ENCODE results near the gene CPVL. TPM values are rescaled to one million over a fixed set of nuclear protein-coding genes. Genes with fewer than 3 reads are reported as not detected.

The CPVL gene
- total RNA-seq, 4 donors from 2014 or later: 8.0 to 28.5 (median 11.3) TPM

- WGBS: 97% methylated on average over 6 of the region's 6 CpGs
- TF ChIP-seq, protein P1, sequence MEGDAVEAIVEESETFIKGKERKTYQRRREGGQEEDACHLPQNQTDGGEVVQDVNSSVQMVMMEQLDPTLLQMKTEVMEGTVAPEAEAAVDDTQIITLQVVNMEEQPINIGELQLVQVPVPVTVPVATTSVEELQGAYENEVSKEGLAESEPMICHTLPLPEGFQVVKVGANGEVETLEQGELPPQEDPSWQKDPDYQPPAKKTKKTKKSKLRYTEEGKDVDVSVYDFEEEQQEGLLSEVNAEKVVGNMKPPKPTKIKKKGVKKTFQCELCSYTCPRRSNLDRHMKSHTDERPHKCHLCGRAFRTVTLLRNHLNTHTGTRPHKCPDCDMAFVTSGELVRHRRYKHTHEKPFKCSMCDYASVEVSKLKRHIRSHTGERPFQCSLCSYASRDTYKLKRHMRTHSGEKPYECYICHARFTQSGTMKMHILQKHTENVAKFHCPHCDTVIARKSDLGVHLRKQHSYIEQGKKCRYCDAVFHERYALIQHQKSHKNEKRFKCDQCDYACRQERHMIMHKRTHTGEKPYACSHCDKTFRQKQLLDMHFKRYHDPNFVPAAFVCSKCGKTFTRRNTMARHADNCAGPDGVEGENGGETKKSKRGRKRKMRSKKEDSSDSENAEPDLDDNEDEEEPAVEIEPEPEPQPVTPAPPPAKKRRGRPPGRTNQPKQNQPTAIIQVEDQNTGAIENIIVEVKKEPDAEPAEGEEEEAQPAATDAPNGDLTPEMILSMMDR (IDR thresholded peaks at IDR 0.05): no peak
- TF ChIP-seq POLR2AphosphoS5 (IDR thresholded peaks at IDR 0.05): no peak
- no peak for TF ChIP-seq POLR2A (IDR thresholded peaks at IDR 0.05; ENCODE audit: low read depth)
- TF ChIP-seq EP300 (IDR thresholded peaks at IDR 0.05): no peak
- Histone ChIP-seq H3K4me3 (no peak overlapping the region), H3K4me1 (peaks cover 30 to 50% (median 33%) of the 10 kb centered on the region in 4 donors), H3K27ac (replicated peaks in 1 of 4) (peak overlapping the region; percentile 6 to 55 (median 40)), H3K36me3 (no peaks in the 10 kb centered on the region), H3K27me3 (peaks cover 0 to 3% (median 0%) of the 10 kb centered on the region in 4 donors), H3K9me3 (no peaks in the 10 kb centered on the region)
- peak; percentile 45 for DNase-seq (ENCODE audit: extremely low spot score)
- intact Hi-C loops (cut with DNase I): no loop called here
These were observed 156.9 kb downstream of the CPVL start for GRCh38 chr7:28989211-28989980.

GRCh38 chr7:28988810-28989209 is 157.5 kb downstream of the CPVL start:
- intact Hi-C loops (cut with DNase I): no loop called here
- peaks cover 0 to 3% (median 0%) of the 10 kb centered on the region in 4 donors for H3K27me3 ChIP-seq
- H3K36me3 ChIP-seq: no peaks in the 10 kb centered on the region
- peaks cover 33 to 56% (median 37%) of the 10 kb centered on the region in 4 donors for H3K4me1 ChIP-seq
- H3K4me3 ChIP-seq: no peak overlapping the region
- H3K9me3 ChIP-seq: no peaks in the 10 kb centered on the region
- TF ChIP-seq, protein P1 (IDR thresholded peaks at IDR 0.05): no peak
- TF ChIP-seq POLR2AphosphoS5 (IDR thresholded peaks at IDR 0.05): peak; percentile 31 to 74
- WGBS: 76% methylated on average over 4 of the region's 4 CpGs
- DNase-seq (ENCODE audit: extremely low spot score): peak; percentile 92
- H3K27ac ChIP-seq (replicated peaks in 1 of 4): peak overlapping the region; percentile 34 to 62 (median 56)

- H3K9me3 ChIP-seq: no peaks in the 10 kb centered on the region
- H3K27me3 ChIP-seq: peaks cover 0 to 3% (median 0%) of the 10 kb centered on the region in 4 donors
- 87% methylated on average over 5 of the region's 5 CpGs for whole genome bisulfite sequencing
- no peaks in the 10 kb centered on the region for H3K36me3 ChIP-seq
- intact Hi-C loops (cut with DNase I): no loop called here
- TF ChIP-seq POLR2AphosphoS5 (IDR thresholded peaks at IDR 0.05): no peak
- no peak for TF ChIP-seq EP300 (IDR thresholded peaks at IDR 0.05)
- TF ChIP-seq, protein P1 (IDR thresholded peaks at IDR 0.05): no peak
- no peak for TF ChIP-seq POLR2A (IDR thresholded peaks at IDR 0.05; ENCODE audit: low read depth)
- DNase-seq (ENCODE audit: extremely low spot score): peak; percentile 42
- peaks cover 33 to 57% (median 38%) of the 10 kb centered on the region in 4 donors for H3K4me1 ChIP-seq
- H3K27ac ChIP-seq (replicated peaks in 1 of 4): peak overlapping the region; percentile 34 to 62 (median 56)
- no peak overlapping the region for H3K4me3 ChIP-seq
These were observed 158.2 kb downstream of the CPVL start for GRCh38 chr7:28988091-28988490.

DNA sequence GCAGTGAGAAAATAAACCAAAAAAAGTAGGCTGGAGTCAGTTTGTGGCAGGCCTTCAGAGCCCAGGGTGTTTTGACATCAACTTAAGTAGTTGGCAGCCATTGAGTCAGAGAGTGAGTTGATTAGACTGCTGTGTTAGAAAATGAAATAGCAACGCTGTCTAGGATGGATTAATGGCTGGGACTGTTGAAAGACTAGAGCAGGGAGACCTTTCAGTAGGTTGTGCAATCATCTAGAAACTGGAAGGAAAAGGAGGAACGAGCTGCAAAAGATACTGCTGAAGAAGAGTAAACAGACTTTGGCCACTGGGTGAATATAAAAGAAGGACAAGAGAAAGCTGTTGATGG is 159.6 kb downstream of the CPVL start:
- H3K27ac ChIP-seq (replicated peaks in 1 of 4): peak overlapping the region in 3 of 4 donors; percentile 56 to 62 (median 58)
- intact Hi-C loops (cut with DNase I): no loop called here

More for the DNA sequence above, 159.6 kb downstream of the CPVL start:
- H3K9me3 ChIP-seq: no peaks in the 10 kb centered on the region
- TF ChIP-seq POLR2AphosphoS5 (IDR thresholded peaks at IDR 0.05): peak in 1 of 2 donors; percentile 55
- no peak for TF ChIP-seq POLR2A (IDR thresholded peaks at IDR 0.05; ENCODE audit: low read depth)
- TF ChIP-seq, protein P1 (IDR thresholded peaks at IDR 0.05): no peak
- TF ChIP-seq EP300 (IDR thresholded peaks at IDR 0.05): no peak
- H3K27me3 ChIP-seq: no peaks in the 10 kb centered on the region
- WGBS: 30% methylated on average over 2 of the region's 2 CpGs
- DNase-seq (ENCODE audit: extremely low spot score): peak; percentile 88
- H3K4me3 ChIP-seq: no peak overlapping the region
- peaks cover 33 to 57% (median 38%) of the 10 kb centered on the region in 4 donors for H3K4me1 ChIP-seq
- H3K36me3 ChIP-seq: no peaks in the 10 kb centered on the region
